SK-N-SH (cell line): Measurements from ENCODE around the gene CCDC102B. TPM values are rescaled to one million over a fixed set of nuclear protein-coding genes. Genes with fewer than 3 reads are reported as not detected.

Experiments used
- CTCF ChIA-PET: fragments of 300-600, 350-600 bp; formaldehyde crosslinking; extraction: SDS; loops from one replicate; lab custom pipeline; 2021; lab: Yijun Ruan, JAX
- POLR2A ChIA-PET: fragments of 350-600 bp; sonication (Branson Sonifier 250); formaldehyde crosslinking; extraction: SDS; loops from one replicate; lab custom pipeline; 2020; ENCODE audit warnings: antibody characterized with exemption, inconsistent platforms; lab: Yijun Ruan, JAX
- DNase-seq: peaks from one replicate; pipeline ENCODE4 v3.0.0; 2012
- H2AFZ ChIP-seq: fragments of 200-600 bp; sonication (generic); 2 replicates; pipeline ENCODE4 v1.8.1; 2016; ENCODE audit warnings: antibody characterized with exemption, mild to moderate bottlenecking, low read depth
- H3F3A ChIP-seq: fragments of 200-600 bp; sonication (generic); replicated peaks from 2 replicates; pipeline ENCODE3; 2016; ENCODE audit warnings: antibody characterized with exemption, mild to moderate bottlenecking; ENCODE audit not compliant: insufficient read depth
- H3K27ac ChIP-seq, 2 experiments: fragments of 200-500 bp in 1 of 2; fragments of 200-600 bp in 1 of 2; sonication (Bioruptor generic) in 1 of 2; sonication (generic), shearing (Covaris generic) in 1 of 2; 2 replicates each; pipeline versions ENCODE4 v1.5.1 to v1.6.1; 2014 to 2016; ENCODE audit warnings: low read depth in 2 of 2, inconsistent platforms in 1 of 2, low read length in 1 of 2, mild to moderate bottlenecking in 1 of 2, mixed read lengths in 1 of 2
- H3K27me3 ChIP-seq: fragments of 200-600 bp; sonication (generic), shearing (Covaris generic); 2 replicates; pipeline ENCODE4 v1.6.1; 2016; ENCODE audit warnings: mixed run types; ENCODE audit not compliant: insufficient read depth
- H3K36me3 ChIP-seq, 2 experiments: fragments of 200-500 bp in 1 of 2; fragments of 200-600 bp in 1 of 2; sonication (Bioruptor generic) in 1 of 2; sonication (generic) in 1 of 2; replicated peaks in 1 of 2; 2 replicates each; pipeline versions ENCODE3 to v1.5.1; 2014 to 2016; ENCODE audit warnings: low read length in 1 of 2, mild to moderate bottlenecking in 1 of 2; ENCODE audit not compliant: insufficient read depth in 2 of 2, control insufficient read depth in 1 of 2
- H3K4me1 ChIP-seq, 2 experiments: fragments of 200-500 bp in 1 of 2; fragments of 200-600 bp in 1 of 2; sonication (Bioruptor generic) in 1 of 2; sonication (generic), shearing (Covaris generic) in 1 of 2; 2 replicates each; pipeline versions ENCODE4 v1.5.1 to v1.6.1; 2014 to 2016; ENCODE audit warnings: low read depth in 1 of 2, low read length in 1 of 2, mixed run types in 1 of 2; ENCODE audit not compliant: insufficient read depth in 2 of 2, control insufficient read depth in 1 of 2
- H3K4me2 ChIP-seq: fragments of 200-600 bp; sonication (generic), shearing (Covaris generic); 2 replicates; pipeline ENCODE4 v1.6.1; 2017; ENCODE audit warnings: mixed run types
- H3K4me3 ChIP-seq, 2 experiments: fragments of 200-500 bp in 1 of 2; fragments of 200-600 bp in 1 of 2; sonication (Bioruptor generic) in 1 of 2; sonication (generic), shearing (Covaris generic) in 1 of 2; 2 replicates each; pipeline versions ENCODE4 v1.5.1 to v1.8.1; 2014 to 2016; ENCODE audit warnings: low read depth in 2 of 2, inconsistent platforms in 1 of 2, low read length in 1 of 2, mild to moderate bottlenecking in 1 of 2, mixed read lengths in 1 of 2, moderate library complexity in 1 of 2
- H3K79me2 ChIP-seq: fragments of 200-600 bp; sonication (generic); 2 replicates; pipeline ENCODE4 v1.8.1; 2017; ENCODE audit warnings: mild to moderate bottlenecking; ENCODE audit not compliant: insufficient read depth
- H3K9ac ChIP-seq: fragments of 200-600 bp; sonication (generic); 2 replicates; pipeline ENCODE4 v1.6.1; 2017; ENCODE audit warnings: mixed run types
- H3K9me2 ChIP-seq: fragments of 200-600 bp; sonication (generic); 2 replicates; pipeline ENCODE4 v1.6.1; 2017; ENCODE audit warnings: mixed run types
- H3K9me3 ChIP-seq: fragments of 200-600 bp; sonication (generic); 2 replicates; pipeline ENCODE4 v1.6.1; 2017; ENCODE audit warnings: mixed run types, mild to moderate bottlenecking, moderate library complexity
- H4K20me1 ChIP-seq: fragments of 200-600 bp; sonication (generic); 2 replicates; pipeline ENCODE4 v1.6.1; 2017; ENCODE audit warnings: mild to moderate bottlenecking, mixed run types; ENCODE audit not compliant: insufficient read depth
- ELF1 ChIP-seq: IDR thresholded peaks from 2 replicates; pipeline ENCODE4 v1.4.0; 2012
- FOXJ3 ChIP-seq: sonication (generic); formaldehyde crosslinking; IDR thresholded peaks from 2 replicates; pipeline ENCODE4 v1.5.1; 2020; ENCODE audit warnings: mild to moderate bottlenecking, missing genetic modification reagents
- TCF12 ChIP-seq: IDR thresholded peaks from 2 replicates; pipeline ENCODE4 v1.4.0; 2012
- TEAD4 ChIP-seq: IDR thresholded peaks from 2 replicates; pipeline ENCODE4 v1.4.0; 2012; ENCODE audit warnings: mild to moderate bottlenecking, borderline replicate concordance; ENCODE audit not compliant: insufficient read depth
- whole genome bisulfite sequencing: methylation state at CpG from one replicate; pipeline ENCODE4 v1.1.6; 2017; ENCODE audit warnings: low lambda C conversion rate; 5-methylcytosine and 5-hydroxymethylcytosine counted together
- polyA plus RNA-seq, 3 experiments: library from polyadenylated mRNA; depleted of rRNA; stranded (reverse); fragments of >200 nt; gene quantifications; 2 replicates each; pipeline ENCODE4 v1.2.3, GENCODE V29; 2012
- TF ChIP-seq, protein P1 (sequence below): fragments of 150-350 bp; IDR thresholded peaks from 2 replicates; pipeline ENCODE4 v1.6.1; 2016; ENCODE audit warnings: mild to moderate bottlenecking, low read depth, low read length
- TF ChIP-seq, protein P2 (sequence below): IDR thresholded peaks from 2 replicates; pipeline ENCODE4 v1.4.0; 2012; ENCODE audit warnings: low read depth
- TF ChIP-seq, protein P3 (sequence below): fragments of 150-350 bp; IDR thresholded peaks from 2 replicates; pipeline ENCODE4 v1.6.1; 2017; ENCODE audit warnings: antibody characterized with exemption, low read length, low read depth, borderline replicate concordance
- TF ChIP-seq, protein P4 (sequence below): IDR thresholded peaks from 2 replicates; pipeline ENCODE4 v1.6.1; 2012; ENCODE audit warnings: mild to moderate bottlenecking, low read depth, low read length, moderate library complexity

The CCDC102B gene
- polyA plus RNA-seq, 1 of the 3 experiments (the other 2 are of a cell fraction): 2.0 TPM

- DNase-seq: no peak
- no peak overlapping the region for H3K9ac ChIP-seq
- H3K36me3 ChIP-seq: no peaks in the 10 kb centered on the region
- no peaks in the 10 kb centered on the region for H3K79me2 ChIP-seq
- H3K4me2 ChIP-seq: no peak overlapping the region
- H3K9me2 ChIP-seq: no peaks in the 10 kb centered on the region
- 69% methylated on average over 6 of the region's 6 CpGs for WGBS
- no peaks in the 10 kb centered on the region for H4K20me1 ChIP-seq
- no peak overlapping the region for H3K4me3 ChIP-seq
- TF ChIP-seq TCF12 (no peak), TEAD4 (no peak), FOXJ3 (CRISPR knock-in tag) (no peak)
- TF ChIP-seq, protein P1, sequence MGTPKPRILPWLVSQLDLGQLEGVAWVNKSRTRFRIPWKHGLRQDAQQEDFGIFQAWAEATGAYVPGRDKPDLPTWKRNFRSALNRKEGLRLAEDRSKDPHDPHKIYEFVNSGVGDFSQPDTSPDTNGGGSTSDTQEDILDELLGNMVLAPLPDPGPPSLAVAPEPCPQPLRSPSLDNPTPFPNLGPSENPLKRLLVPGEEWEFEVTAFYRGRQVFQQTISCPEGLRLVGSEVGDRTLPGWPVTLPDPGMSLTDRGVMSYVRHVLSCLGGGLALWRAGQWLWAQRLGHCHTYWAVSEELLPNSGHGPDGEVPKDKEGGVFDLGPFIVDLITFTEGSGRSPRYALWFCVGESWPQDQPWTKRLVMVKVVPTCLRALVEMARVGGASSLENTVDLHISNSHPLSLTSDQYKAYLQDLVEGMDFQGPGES: no peak
- TF ChIP-seq, protein P2, sequence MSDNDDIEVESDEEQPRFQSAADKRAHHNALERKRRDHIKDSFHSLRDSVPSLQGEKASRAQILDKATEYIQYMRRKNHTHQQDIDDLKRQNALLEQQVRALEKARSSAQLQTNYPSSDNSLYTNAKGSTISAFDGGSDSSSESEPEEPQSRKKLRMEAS: no peak
- TF ChIP-seq, protein P3, sequence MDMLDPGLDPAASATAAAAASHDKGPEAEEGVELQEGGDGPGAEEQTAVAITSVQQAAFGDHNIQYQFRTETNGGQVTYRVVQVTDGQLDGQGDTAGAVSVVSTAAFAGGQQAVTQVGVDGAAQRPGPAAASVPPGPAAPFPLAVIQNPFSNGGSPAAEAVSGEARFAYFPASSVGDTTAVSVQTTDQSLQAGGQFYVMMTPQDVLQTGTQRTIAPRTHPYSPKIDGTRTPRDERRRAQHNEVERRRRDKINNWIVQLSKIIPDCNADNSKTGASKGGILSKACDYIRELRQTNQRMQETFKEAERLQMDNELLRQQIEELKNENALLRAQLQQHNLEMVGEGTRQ: no peak
- H2AFZ ChIP-seq: no peak overlapping the region
- no peaks in the 10 kb centered on the region for H3K9me3 ChIP-seq
- no peaks in the 10 kb centered on the region for H3K27me3 ChIP-seq
- no peak overlapping the region for H3K27ac ChIP-seq
- no peaks in the 10 kb centered on the region for H3K4me1 ChIP-seq
- ChIA-PET POLR2A (no interaction called here), CTCF (interaction anchor here (0.6 to 1.7 kb wide), 3 partner anchors 12 to 503 kb away, joined by 3 to 6 read pairs (median 4); no protein-coding TSS in a partner anchor)
- no peaks in the 10 kb centered on the region for H3F3A ChIP-seq
Observed at GRCh38 chr18:68928762-68929675, 131.1 kb downstream of the CCDC102B start.

DNA sequence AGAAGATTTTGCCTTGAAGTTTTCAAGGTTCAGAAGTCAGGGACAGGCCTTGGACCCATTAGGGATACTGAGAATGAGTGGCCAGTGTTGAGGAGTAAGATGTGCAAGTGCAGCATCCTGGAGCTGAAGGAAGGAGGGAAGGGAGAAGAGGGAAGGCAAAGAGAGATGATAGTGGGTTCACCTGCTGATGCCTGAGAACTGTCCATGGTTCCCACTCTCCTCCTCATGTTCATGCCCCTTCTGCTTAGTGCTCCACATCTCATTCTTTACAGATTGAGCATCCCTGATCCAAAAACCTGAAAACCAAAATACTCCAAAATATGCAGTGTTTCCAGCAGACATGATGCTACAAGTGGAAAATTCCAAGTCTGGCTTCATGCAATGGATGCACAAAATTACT, 137.8 kb downstream of the CCDC102B start:
- Histone ChIP-seq H3K27ac (no peak overlapping the region), H3K36me3 (no peaks in the 10 kb centered on the region), H3K9ac (no peak overlapping the region), H3K27me3 (no peaks in the 10 kb centered on the region), H3K4me1 (no peaks in the 10 kb centered on the region; a peak in 1 of 4 replicates), H3K4me3 (no peak overlapping the region), H2AFZ (no peak overlapping the region), H3F3A (peaks cover 6% of the 10 kb centered on the region), H4K20me1 (no peaks in the 10 kb centered on the region), H3K79me2 (no peaks in the 10 kb centered on the region), H3K9me3 (no peaks in the 10 kb centered on the region)
- ChIA-PET CTCF (interaction anchor here (1.6 kb wide), 1 partner anchor 10 kb away, joined by 5 read pairs; no protein-coding TSS in a partner anchor), POLR2A (no interaction called here)
- no peak for DNase-seq
- no peak for TF ChIP-seq ELF1
- TF ChIP-seq, protein P4, sequence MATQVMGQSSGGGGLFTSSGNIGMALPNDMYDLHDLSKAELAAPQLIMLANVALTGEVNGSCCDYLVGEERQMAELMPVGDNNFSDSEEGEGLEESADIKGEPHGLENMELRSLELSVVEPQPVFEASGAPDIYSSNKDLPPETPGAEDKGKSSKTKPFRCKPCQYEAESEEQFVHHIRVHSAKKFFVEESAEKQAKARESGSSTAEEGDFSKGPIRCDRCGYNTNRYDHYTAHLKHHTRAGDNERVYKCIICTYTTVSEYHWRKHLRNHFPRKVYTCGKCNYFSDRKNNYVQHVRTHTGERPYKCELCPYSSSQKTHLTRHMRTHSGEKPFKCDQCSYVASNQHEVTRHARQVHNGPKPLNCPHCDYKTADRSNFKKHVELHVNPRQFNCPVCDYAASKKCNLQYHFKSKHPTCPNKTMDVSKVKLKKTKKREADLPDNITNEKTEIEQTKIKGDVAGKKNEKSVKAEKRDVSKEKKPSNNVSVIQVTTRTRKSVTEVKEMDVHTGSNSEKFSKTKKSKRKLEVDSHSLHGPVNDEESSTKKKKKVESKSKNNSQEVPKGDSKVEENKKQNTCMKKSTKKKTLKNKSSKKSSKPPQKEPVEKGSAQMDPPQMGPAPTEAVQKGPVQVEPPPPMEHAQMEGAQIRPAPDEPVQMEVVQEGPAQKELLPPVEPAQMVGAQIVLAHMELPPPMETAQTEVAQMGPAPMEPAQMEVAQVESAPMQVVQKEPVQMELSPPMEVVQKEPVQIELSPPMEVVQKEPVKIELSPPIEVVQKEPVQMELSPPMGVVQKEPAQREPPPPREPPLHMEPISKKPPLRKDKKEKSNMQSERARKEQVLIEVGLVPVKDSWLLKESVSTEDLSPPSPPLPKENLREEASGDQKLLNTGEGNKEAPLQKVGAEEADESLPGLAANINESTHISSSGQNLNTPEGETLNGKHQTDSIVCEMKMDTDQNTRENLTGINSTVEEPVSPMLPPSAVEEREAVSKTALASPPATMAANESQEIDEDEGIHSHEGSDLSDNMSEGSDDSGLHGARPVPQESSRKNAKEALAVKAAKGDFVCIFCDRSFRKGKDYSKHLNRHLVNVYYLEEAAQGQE: peak; percentile 87
- TF ChIP-seq, all 33 proteins: peak for 1
- Histone ChIP-seq H3K4me2 (no peak overlapping the region), H3K9me2 (no peaks in the 10 kb centered on the region; the same call in 1 of the 2 replicates)
